Bronchial epithelial cell (primary cell): ENCODE data around the gene USE1. TPM values are rescaled to one million over a fixed set of nuclear protein-coding genes. Genes with fewer than 3 reads are reported as not detected.
A peak's percentile ranks its signal among the peaks of the same experiment; 100 is the strongest.

Source experiments
- DNase-seq: peaks from one replicate; pipeline ENCODE4 v3.0.0-alpha.2; 2010; ENCODE audit warnings: low read depth
- FAIRE-seq: peaks from 2 replicates; lab custom pipeline; 2011; peaks lifted over from hg19 to GRCh38; lab: Jason Lieb, UNC
- H3K27me3 ChIP-seq: 2 replicates; pipeline ENCODE4 v1.5.1; 2011; ENCODE audit warnings: low read length; ENCODE audit not compliant: control insufficient read depth, insufficient read depth
- H3K36me3 ChIP-seq: 2 replicates; pipeline ENCODE4 v1.5.1; 2011; ENCODE audit warnings: low read length; ENCODE audit not compliant: control insufficient read depth, insufficient read depth
- H3K4me3 ChIP-seq: 2 replicates; pipeline ENCODE4 v1.5.1; 2011; ENCODE audit warnings: mild to moderate bottlenecking, low read depth, low read length, control low read depth
- total RNA-seq: library from RNA; depleted of rRNA; stranded (reverse); fragments of >200 nt; gene quantifications from 2 replicates; pipeline ENCODE4 v1.2.1, GENCODE V29; 2014
- TF ChIP-seq, protein P1 (sequence below): IDR thresholded peaks from 2 replicates; pipeline ENCODE4 v1.5.1; 2011; ENCODE audit warnings: mild to moderate bottlenecking, moderate library complexity, low read length, control low read depth, inconsistent platforms; ENCODE audit not compliant: insufficient read depth, severe bottlenecking

Gene USE1
- total RNA-seq, 1 donor from 2014 or later = 11.8 TPM

DNA sequence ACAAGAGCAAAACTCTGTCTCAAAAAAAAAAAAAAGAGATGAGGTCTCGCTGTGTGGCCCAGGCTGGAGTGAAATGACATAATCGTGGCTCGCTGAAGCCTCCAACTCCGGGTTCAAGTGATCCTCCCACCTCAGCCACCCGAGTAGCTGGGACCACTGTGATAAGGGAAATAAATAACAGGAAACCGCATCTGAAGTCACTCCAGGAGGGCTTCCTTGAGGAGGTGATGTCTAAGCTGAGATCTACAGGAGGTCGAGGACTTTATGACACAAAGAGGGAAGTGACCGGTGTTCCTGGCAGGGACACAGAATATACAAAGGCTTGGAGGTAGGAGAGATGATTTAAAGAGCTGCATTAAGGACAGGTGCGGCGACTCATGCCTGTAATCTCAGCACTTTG is 39.5 kb downstream of the USE1 start:
- TF ChIP-seq, protein P1, sequence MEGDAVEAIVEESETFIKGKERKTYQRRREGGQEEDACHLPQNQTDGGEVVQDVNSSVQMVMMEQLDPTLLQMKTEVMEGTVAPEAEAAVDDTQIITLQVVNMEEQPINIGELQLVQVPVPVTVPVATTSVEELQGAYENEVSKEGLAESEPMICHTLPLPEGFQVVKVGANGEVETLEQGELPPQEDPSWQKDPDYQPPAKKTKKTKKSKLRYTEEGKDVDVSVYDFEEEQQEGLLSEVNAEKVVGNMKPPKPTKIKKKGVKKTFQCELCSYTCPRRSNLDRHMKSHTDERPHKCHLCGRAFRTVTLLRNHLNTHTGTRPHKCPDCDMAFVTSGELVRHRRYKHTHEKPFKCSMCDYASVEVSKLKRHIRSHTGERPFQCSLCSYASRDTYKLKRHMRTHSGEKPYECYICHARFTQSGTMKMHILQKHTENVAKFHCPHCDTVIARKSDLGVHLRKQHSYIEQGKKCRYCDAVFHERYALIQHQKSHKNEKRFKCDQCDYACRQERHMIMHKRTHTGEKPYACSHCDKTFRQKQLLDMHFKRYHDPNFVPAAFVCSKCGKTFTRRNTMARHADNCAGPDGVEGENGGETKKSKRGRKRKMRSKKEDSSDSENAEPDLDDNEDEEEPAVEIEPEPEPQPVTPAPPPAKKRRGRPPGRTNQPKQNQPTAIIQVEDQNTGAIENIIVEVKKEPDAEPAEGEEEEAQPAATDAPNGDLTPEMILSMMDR = no peak
- DNase-seq (no peak), FAIRE-seq (no peak)
- H3K27me3 ChIP-seq = no peaks in the 10 kb centered on the region
- no peak overlapping the region for H3K4me3 ChIP-seq
- no peaks in the 10 kb centered on the region for H3K36me3 ChIP-seq

DNA sequence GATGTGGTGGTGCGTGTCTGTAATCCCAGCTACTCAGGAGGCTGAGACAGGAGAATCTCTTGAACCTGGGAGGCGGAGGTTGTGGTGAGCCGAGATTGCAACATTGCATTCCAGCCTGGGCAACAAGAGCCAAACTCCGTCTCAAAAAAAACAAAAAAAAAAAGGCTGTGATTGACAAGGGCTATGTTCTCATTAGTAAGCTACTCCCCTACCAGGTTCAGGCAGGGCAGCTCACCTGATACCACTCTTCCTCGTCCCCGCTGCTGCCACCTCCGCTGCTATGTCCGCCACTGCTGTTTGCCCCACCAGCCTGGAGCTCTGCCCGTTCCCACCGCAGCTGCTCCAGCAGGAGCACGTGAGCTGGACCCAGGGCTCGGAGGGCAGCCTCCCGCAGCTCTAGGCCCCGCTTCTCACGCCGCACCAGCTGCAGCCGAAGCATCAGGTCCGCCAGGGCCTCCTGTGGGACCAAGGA is 40.0 kb downstream of the USE1 start:
- TF ChIP-seq, protein P1 = no peak
- FAIRE-seq = peak; percentile 64
- no peak overlapping the region for H3K4me3 ChIP-seq
- H3K36me3 ChIP-seq = no peaks in the 10 kb centered on the region
- peak; percentile 63 for DNase-seq
- H3K27me3 ChIP-seq = no peaks in the 10 kb centered on the region

DNA sequence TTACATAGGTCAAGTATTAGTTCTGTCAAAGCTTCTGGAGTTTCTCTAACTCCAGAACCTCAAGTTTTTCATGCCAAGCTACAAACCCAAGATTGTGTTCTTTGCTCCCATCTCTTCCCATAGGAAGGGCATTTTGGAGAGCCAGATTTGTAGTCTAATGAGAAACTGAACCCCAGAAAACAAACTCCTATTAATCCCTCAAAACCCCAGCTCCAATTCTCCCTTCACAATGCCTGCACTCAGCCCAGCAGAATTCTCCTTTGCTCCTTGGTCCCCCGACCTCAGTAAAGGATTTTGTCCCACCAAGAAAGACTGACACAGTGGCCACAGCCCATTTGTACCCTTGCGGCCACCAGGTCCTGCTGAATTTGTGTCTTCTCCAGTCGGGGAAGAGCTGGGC is 41.0 kb downstream of the USE1 start:
- FAIRE-seq = no peak
- TF ChIP-seq, protein P1 = no peak

DNA sequence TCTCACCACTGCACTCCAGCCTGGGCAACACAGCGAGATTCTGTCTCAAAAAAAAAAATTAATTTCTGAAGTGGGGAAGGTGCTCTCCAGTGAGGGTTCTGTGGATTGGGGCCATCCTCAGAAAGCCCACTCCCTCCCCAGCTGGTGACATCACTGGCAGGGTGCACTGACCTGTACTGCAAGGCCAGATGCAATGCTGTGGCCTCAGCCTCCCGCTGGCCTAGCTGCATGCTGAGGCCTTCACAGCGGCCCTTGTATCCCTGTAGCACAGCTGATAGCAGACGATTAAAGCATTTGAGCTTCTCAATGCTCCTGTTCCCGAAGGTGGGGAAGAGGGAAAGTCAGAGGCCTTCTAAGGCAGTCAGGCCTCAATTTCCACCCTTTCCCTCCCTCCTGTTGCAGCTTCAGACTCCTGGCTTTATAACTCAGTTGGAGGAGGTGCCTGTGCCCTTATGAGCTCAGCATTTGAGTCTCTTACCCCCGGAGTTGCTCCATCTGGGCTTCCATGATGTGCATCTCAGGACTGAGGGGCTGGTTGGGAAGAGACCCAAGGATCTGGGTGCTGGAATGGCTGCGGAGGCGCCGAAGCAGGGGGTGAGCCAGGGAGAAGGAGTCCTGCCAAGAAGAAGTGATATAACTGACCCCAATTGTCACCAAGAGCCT is 44.1 kb downstream of the USE1 start:
- no peaks in the 10 kb centered on the region for H3K27me3 ChIP-seq
- no peaks in the 10 kb centered on the region for H3K36me3 ChIP-seq
- TF ChIP-seq, protein P1 = no peak
- no peak overlapping the region for H3K4me3 ChIP-seq
- no peak for DNase-seq
- FAIRE-seq = no peak

More for the DNA sequence above, 41.0 kb downstream of the USE1 start:
- Histone ChIP-seq H3K4me3 (no peak overlapping the region), H3K27me3 (no peaks in the 10 kb centered on the region), H3K36me3 (no peaks in the 10 kb centered on the region)
- no peak for DNase-seq

DNA sequence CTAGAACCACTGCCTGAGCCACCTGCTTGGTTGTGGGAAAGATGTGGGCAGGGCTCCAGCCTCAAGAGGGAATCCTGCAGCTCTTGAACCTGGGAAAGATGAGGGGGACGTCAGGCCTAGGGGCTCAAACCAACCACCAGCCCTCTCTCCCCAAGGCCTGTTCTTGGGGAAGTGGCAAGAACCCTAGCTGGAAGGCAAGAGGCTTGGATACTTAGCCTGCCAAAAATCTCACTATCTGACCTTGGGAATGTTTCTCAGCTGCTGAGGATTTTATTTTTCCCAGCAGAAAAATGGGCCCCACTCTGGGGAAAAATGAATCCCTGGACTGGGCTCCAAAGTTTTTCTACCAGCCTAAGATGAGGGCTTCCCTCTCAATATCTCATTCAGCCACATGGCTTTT is 44.8 kb downstream of the USE1 start:
- H3K4me3 ChIP-seq = no peak overlapping the region
- no peaks in the 10 kb centered on the region for H3K27me3 ChIP-seq
- DNase-seq (no peak), FAIRE-seq (no peak)
- H3K36me3 ChIP-seq = no peaks in the 10 kb centered on the region
- TF ChIP-seq, protein P1 = no peak
